Spinal cord (tissue), 10 donors: ENCODE measurements around the gene TAMM41. TPM values are rescaled to one million over a fixed set of nuclear protein-coding genes. Genes with fewer than 3 reads are reported as not detected.
A peak's percentile ranks its signal among the peaks of the same experiment; 100 is the strongest.

Experiments
- DNase-seq, 6 donors: peaks; one replicate each; pipeline versions ENCODE4 v3.0.0 to v3.0.0-alpha.2; 2013 to 2015; ENCODE audit warnings: low spot score in 6 of 6, low read depth in 4 of 6
- H3K27ac ChIP-seq: one replicate; pipeline ENCODE4 v1.5.1; 2013; ENCODE audit warnings: low read depth, low read length, control low read depth
- H3K27me3 ChIP-seq: one replicate; pipeline ENCODE4 v1.6.1; 2013; ENCODE audit warnings: low read length; ENCODE audit not compliant: control insufficient read depth, insufficient read depth
- H3K36me3 ChIP-seq: one replicate; pipeline ENCODE4 v1.6.1; 2013; ENCODE audit warnings: low read length; ENCODE audit not compliant: control insufficient read depth, insufficient read depth
- H3K4me1 ChIP-seq: one replicate; pipeline ENCODE4 v1.6.1; 2013; ENCODE audit warnings: low read length; ENCODE audit not compliant: control insufficient read depth, insufficient read depth
- H3K4me3 ChIP-seq: one replicate; pipeline ENCODE4 v1.5.1; 2013; ENCODE audit warnings: low read depth, low read length, control low read depth
- H3K9me3 ChIP-seq: one replicate; pipeline ENCODE4 v1.6.1; 2013; ENCODE audit warnings: low read length; ENCODE audit not compliant: control insufficient read depth, insufficient read depth
- WGBS: methylation state at CpG from one replicate; pipeline ENCODE4 v1.1.5; 2013; ENCODE audit warnings: missing lambda C conversion rate; ENCODE audit not compliant: insufficient coverage; 5-methylcytosine and 5-hydroxymethylcytosine counted together
- polyA plus RNA-seq, 2 donors: library from polyadenylated mRNA; unstranded; fragments of 120-200 nt; gene quantifications; one replicate each; pipeline ENCODE4 v1.2.1, GENCODE V29; 2013; ENCODE audit not compliant: insufficient read length in 2 of 2
- total RNA-seq, 2 donors: library from RNA; depleted of rRNA in 1 of 2; stranded (reverse); fragments of 120-200 nt in 1 of 2; fragments of >200 nt in 1 of 2; gene quantifications; one replicate each; pipeline versions ENCODE4 v1.2.3 to v1.2.4, GENCODE V29; 2013 to 2014
- donor health status: healthy.

Gene TAMM41
- total and polyA plus RNA-seq, 4 donors = 13.5 to 22.4 (median 16.4) TPM

DNA sequence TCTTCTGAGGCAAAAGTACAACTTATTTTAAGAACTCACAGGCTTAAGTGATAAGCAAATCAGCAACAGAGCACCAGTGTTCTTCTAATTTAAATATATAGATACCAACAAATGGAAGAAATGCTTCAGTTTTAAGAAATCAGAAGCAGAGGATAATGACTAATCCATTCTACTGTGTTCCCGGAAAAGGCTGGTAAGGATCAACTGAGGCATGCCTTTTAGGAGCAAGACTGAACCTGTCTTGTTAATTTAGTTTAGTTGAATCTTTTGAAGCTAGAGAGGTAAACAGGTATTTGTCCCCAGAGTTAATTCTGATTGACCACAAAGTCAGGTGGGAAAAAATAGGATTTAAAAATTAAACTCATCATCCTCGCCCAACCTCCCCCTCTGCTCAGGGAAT lies 51.8 kb downstream of the TAMM41 start:
- H3K9me3 ChIP-seq = peaks cover under 1% of the 10 kb centered on the region
- H3K36me3 ChIP-seq = peaks cover 3% of the 10 kb centered on the region
- H3K27ac ChIP-seq = no peak overlapping the region
- H3K27me3 ChIP-seq = no peaks in the 10 kb centered on the region
- DNase-seq = no peak
- WGBS = 100% methylated on average over 1 of the region's 2 CpGs
- no peaks in the 10 kb centered on the region for H3K4me1 ChIP-seq
- H3K4me3 ChIP-seq = no peak overlapping the region

DNA sequence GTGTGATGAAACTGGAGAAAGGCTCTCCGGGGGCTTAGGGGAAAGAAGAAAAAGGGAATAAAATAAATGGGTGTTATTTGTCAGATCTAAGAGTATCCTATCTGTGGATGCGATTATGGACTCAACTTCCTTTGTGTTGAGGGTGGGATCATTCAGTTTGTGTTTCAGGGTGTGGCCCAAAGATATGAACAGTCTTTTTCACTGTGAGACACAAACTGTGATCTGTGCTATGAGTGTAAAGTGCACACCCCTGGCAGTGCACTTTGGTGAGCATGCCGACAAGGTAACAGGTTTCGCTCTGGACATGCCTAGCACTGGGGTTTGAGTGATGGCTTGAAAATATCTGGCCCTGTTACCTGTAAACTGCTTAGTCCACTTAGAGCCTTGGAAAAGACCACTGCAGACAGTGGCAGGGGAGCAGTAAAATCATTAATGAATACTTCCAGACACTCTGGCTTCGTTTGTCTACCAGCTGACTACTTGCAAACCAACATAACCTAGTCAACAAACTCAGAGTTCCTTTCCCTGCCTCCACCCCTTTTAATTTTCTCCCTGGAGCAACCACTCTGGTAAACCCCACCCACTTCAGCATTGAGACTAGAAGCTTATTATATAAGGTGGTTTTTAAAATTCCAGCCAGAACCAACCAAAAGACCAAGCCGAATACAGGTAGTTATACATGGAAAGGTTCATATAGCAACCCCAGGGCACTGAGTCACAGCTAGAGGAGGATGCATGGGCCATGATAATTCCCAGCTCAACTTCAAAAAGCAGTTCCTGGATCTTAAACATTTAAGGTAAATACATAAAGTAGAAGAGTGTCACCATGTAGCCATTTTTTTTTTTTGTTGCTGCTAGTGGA lies 55.1 kb downstream of the TAMM41 start:
- H3K9me3 ChIP-seq = no peaks in the 10 kb centered on the region
- no peak overlapping the region for H3K27ac ChIP-seq
- H3K4me3 ChIP-seq = no peak overlapping the region
- 89% methylated on average over 5 of the region's 6 CpGs for WGBS
- no peak for DNase-seq
- peaks cover 13% of the 10 kb centered on the region for H3K36me3 ChIP-seq
- no peaks in the 10 kb centered on the region for H3K27me3 ChIP-seq
- H3K4me1 ChIP-seq = no peaks in the 10 kb centered on the region

DNA sequence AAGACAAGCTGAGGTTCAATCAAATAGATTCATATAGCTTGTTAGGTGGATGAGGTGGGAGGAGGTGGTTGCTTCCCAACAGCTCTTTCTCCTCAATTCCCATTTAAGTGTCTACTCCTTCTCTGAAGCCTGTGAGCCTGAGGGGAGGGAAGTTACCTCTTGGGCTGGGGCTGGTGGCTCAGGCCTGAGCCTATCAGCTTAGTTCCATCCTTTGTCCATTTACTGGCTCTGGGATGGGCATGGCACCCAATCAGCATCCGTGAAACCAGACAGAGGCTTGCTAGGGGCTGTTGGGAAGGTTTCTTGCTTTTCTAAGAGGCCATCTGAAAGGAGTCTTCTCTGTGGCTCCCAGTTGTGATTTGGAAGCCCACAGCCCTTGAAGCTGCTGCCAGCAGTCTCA lies 57.3 kb downstream of the TAMM41 start:
- no peaks in the 10 kb centered on the region for H3K4me1 ChIP-seq
- H3K4me3 ChIP-seq = no peak overlapping the region
- no peak overlapping the region for H3K27ac ChIP-seq
- H3K9me3 ChIP-seq = no peaks in the 10 kb centered on the region
- no peaks in the 10 kb centered on the region for H3K27me3 ChIP-seq
- no peak for DNase-seq
- no CpG with 5 or more reads among the region's 1 CpG for WGBS
- peaks cover 17% of the 10 kb centered on the region for H3K36me3 ChIP-seq

DNA sequence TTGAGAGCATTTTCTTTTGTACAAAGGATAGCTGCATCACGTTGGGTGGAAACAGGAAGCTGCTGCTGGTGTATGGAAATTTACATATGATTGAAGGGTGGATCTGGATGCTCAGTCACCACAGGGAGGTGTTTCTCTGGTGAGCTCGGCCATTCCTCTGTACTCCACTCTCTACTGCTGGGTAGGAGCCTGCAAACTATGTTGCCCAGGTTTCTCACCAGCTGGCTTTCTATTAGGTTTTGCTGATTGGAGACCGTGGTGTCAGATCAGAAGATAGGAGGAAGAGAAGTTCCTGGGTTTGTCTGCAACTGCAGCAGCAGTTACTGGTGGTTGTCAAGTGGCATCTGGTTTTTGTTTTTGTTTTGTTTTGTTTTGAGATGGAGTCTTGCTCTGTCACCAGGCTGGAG lies 61.7 kb downstream of the TAMM41 start:
- Histone ChIP-seq H3K36me3 (peaks cover 17% of the 10 kb centered on the region), H3K27me3 (no peaks in the 10 kb centered on the region), H3K4me1 (no peaks in the 10 kb centered on the region), H3K27ac (no peak overlapping the region), H3K9me3 (no peaks in the 10 kb centered on the region), H3K4me3 (no peak overlapping the region)
- WGBS = 60% methylated on average over 2 of the region's 3 CpGs
- DNase-seq = no peak

DNA sequence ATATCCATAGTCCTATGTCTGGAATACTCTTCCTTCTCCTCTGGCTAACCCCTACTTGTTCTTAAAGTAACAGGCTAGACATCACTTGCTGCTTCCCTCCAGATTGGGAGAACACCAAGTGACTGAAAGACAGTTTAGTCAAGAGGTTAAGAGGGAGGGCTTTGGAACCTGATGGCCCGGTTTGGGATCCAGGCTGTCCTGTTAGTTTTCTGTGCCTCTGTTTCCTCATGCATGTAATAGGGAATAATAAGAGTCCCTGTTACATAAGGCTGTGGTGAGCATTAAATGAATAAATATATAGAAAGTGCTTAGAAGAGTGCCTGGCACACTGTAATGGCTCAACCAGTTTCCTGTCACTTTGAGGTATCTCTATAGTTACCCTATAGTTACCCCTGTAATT lies 66.3 kb downstream of the TAMM41 start:
- H3K9me3 ChIP-seq = no peaks in the 10 kb centered on the region
- WGBS = 100% methylated on average over 1 of the region's 1 CpG

DNA sequence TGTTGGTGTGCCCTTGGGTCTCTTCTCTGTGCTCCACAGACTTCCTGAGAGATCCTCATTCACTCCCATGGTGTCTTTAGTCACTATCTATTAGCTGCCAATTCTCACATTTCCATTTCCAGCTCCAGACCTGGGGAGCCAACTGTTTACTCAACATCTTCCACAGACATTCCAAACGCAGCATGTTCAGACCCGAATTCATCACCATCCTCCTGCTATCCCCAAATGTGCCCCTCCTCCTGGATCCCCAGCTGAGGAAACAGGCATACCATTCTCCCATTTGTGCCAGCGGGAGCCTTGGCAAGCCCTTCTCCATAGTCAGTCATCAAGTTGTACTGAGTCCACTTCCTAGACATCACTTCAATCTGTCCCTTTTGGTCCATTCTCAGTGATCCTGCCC lies 67.1 kb downstream of the TAMM41 start:
- DNase-seq = no peak
- WGBS = 84% methylated on average over 3 of the region's 3 CpGs
- Histone ChIP-seq H3K9me3 (no peaks in the 10 kb centered on the region), H3K27ac (no peak overlapping the region), H3K4me1 (no peaks in the 10 kb centered on the region), H3K36me3 (no peaks in the 10 kb centered on the region), H3K4me3 (no peak overlapping the region), H3K27me3 (no peaks in the 10 kb centered on the region)

More for the DNA sequence above, 66.3 kb downstream of the TAMM41 start:
- no peak for DNase-seq
- no peaks in the 10 kb centered on the region for H3K36me3 ChIP-seq
- no peak overlapping the region for H3K27ac ChIP-seq
- no peaks in the 10 kb centered on the region for H3K4me1 ChIP-seq
- no peak overlapping the region for H3K4me3 ChIP-seq
- H3K27me3 ChIP-seq = no peaks in the 10 kb centered on the region

DNA sequence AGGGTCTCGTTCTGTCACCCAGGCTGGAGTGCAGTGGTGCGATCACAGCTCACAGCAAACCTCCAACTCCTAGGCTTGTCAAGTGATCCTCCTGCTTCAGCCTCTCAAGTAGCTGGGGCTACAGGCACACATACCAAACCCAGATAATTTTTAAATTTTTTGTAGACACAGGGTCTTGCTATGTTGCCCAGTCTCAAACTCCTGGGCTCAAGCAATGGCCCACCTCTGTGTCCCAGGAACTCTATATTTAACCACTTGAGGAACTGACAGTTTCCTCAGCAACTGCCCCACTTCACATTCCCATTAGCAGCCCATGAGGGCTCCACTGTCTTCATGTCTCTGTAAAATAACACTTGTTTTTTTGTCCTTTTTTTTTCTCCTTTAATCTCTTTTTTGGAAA lies 68.4 kb downstream of the TAMM41 start:
- H3K36me3 ChIP-seq = no peaks in the 10 kb centered on the region
- 100% methylated on average over 2 of the region's 2 CpGs for WGBS
- DNase-seq = no peak

DNA sequence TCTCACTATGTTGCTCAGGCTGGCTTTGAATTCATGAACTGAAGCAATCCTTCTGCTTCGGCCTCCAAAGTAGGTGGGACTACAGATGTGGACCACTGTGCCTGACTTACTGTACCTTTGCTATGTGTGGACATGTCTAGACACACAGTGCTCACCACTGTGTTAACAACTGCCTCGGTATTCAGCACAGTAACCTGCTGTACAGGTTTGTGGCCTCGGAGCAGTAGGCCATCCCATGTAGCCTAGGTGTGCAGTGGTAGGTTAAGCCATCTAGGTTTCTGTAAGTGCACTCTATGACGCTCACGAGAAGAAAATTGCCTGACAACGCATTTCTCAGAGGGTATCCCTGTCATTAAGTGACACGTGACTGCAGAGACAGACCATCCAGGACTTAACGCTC lies 70.3 kb downstream of the TAMM41 start:
- DNase-seq = no peak
- no peaks in the 10 kb centered on the region for H3K9me3 ChIP-seq
- H3K36me3 ChIP-seq = no peaks in the 10 kb centered on the region
- 88% methylated on average over 7 of the region's 8 CpGs for WGBS
- H3K27me3 ChIP-seq = no peaks in the 10 kb centered on the region
- no peaks in the 10 kb centered on the region for H3K4me1 ChIP-seq
- no peak overlapping the region for H3K4me3 ChIP-seq
- no peak overlapping the region for H3K27ac ChIP-seq

More for the DNA sequence above, 68.4 kb downstream of the TAMM41 start:
- H3K9me3 ChIP-seq = no peaks in the 10 kb centered on the region
- H3K27ac ChIP-seq = no peak overlapping the region
- H3K27me3 ChIP-seq = no peaks in the 10 kb centered on the region
- no peaks in the 10 kb centered on the region for H3K4me1 ChIP-seq
- no peak overlapping the region for H3K4me3 ChIP-seq

DNA sequence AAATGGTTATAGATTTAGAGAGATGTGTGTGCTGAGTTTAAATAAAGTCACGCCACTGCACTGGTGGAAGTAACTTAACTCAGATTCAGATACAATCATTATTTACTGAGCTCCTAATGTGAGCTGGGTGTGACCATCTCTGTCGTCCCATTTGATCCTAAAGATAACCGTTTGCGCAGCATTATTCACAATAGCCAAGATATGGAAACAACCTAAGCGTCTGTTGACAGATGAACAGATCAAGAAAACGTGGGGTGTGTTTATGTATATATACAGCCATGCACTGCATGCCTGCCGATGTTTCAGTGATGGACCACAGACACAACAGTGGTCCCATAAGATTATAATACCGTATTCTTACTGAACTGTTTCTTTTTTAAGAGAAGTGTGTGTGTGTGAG lies 71.2 kb downstream of the TAMM41 start:
- H3K27me3 ChIP-seq = no peaks in the 10 kb centered on the region
- H3K4me1 ChIP-seq = peaks cover 7% of the 10 kb centered on the region
- H3K9me3 ChIP-seq = no peaks in the 10 kb centered on the region
- DNase-seq = no peak
- no peak overlapping the region for H3K27ac ChIP-seq
- WGBS = 80% methylated on average over 1 of the region's 8 CpGs
- H3K4me3 ChIP-seq = no peak overlapping the region
- no peaks in the 10 kb centered on the region for H3K36me3 ChIP-seq

DNA sequence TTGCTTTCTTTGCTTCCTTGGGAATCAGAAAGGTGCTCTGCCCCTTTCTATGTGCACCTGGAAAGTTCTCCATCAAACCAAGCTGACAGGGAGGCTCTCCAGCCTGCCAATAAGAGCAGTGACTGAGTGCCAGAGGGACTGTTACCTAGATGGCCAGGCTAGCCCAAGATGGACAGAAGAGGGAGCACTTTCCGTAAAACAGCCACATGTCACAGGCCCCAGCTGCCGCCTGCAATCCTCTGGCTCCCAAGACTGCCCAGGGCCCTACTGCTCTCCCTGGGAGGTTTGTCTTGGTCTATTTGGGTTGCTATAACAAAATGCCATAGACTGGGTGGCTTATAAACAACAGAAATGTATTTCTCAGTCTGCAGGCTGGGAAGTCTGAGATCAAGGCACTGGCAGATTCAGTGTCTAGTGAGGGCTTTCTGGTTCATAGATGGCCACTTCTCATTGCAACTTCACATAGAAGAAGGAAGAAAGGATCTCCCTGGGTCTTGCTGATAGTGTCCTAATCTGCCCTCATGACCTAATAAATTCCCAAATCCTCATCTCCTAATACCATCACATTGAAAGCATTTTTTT lies 72.3 kb downstream of the TAMM41 start:
- Histone ChIP-seq H3K36me3 (no peaks in the 10 kb centered on the region), H3K27me3 (no peaks in the 10 kb centered on the region), H3K4me1 (peaks cover 16% of the 10 kb centered on the region), H3K4me3 (no peak overlapping the region), H3K9me3 (no peaks in the 10 kb centered on the region), H3K27ac (no peak overlapping the region)
- peak in 4 of 6 donors; percentile 29 to 73 (median 48) for DNase-seq
- WGBS = no CpG with 5 or more reads among the region's 2 CpGs
